Right lobe of liver (tissue), 4 donors: ENCODE measurements around the gene VPS4A.

Source experiments
- CTCF ChIP-seq, 4 donors: fragments of 200-600 bp in 3 of 4; fragments of 450-650 bp in 1 of 4; IDR thresholded peaks; one replicate each; pipeline versions ENCODE4 v1.5.1 to v1.8.0; 2016 to 2022; ENCODE audit warnings: antibody characterized with exemption in 4 of 4, mild to moderate bottlenecking in 2 of 4
- POLR2A ChIP-seq: fragments of 450-650 bp; IDR thresholded peaks from one replicate; pipeline ENCODE4 v1.6.1; 2017; ENCODE audit warnings: antibody characterized with exemption, mild to moderate bottlenecking
- donor health status: DM: no; HTN: no; CAD: no.
- donor health status: DM: no; HTN: no; CAD: no.
- donor health status: DM: no; HTN: yes; CAD: no.

- no peak for TF ChIP-seq POLR2A
- no peak for TF ChIP-seq CTCF (IDR thresholded peaks at IDR 0.05)
These were observed 17.1 kb upstream of the VPS4A start for GRCh38 chr16:69294051-69294450.
